ENCODE results near the gene NXN.

NXN gene

DNA sequence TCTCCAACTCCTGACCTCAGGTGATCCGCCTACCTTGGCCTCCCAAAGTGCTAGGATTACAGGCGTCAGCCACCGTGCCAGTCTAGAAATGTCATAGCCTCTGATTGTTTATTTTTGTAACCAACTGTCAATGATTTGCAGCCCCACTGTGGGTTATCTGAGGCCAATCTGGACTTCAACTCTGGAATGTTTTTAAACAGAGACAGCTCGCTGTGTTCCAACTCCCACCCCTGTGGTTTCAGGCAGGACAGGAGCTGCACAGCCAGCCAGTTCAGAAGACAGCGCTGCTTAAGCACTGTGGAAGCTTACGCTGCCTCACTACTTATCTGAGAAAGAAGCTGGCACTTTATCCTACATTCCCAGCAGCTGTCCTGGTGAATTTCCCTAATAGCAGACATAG lies 177.9 kb downstream of the NXN start:
- TF ChIP-seq, protein P1, sequence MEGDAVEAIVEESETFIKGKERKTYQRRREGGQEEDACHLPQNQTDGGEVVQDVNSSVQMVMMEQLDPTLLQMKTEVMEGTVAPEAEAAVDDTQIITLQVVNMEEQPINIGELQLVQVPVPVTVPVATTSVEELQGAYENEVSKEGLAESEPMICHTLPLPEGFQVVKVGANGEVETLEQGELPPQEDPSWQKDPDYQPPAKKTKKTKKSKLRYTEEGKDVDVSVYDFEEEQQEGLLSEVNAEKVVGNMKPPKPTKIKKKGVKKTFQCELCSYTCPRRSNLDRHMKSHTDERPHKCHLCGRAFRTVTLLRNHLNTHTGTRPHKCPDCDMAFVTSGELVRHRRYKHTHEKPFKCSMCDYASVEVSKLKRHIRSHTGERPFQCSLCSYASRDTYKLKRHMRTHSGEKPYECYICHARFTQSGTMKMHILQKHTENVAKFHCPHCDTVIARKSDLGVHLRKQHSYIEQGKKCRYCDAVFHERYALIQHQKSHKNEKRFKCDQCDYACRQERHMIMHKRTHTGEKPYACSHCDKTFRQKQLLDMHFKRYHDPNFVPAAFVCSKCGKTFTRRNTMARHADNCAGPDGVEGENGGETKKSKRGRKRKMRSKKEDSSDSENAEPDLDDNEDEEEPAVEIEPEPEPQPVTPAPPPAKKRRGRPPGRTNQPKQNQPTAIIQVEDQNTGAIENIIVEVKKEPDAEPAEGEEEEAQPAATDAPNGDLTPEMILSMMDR (IDR thresholded peaks at IDR 0.05; ENCODE audit: low read depth, low read length, poor library complexity, severe bottlenecking), result no peak
- TF ChIP-seq EZH2phosphoT487 (IDR thresholded peaks at IDR 0.05; ENCODE audit: borderline replicate concordance, low read length), result no peak
- Histone ChIP-seq H3K36me3 (ENCODE audit: control insufficient read depth, low read length) (peaks cover 3% of the 10 kb centered on the region; the same call in 1 of the 2 replicates), H3K27me3 (ENCODE audit: control insufficient read depth, low read length) (no peaks in the 10 kb centered on the region)

DNA sequence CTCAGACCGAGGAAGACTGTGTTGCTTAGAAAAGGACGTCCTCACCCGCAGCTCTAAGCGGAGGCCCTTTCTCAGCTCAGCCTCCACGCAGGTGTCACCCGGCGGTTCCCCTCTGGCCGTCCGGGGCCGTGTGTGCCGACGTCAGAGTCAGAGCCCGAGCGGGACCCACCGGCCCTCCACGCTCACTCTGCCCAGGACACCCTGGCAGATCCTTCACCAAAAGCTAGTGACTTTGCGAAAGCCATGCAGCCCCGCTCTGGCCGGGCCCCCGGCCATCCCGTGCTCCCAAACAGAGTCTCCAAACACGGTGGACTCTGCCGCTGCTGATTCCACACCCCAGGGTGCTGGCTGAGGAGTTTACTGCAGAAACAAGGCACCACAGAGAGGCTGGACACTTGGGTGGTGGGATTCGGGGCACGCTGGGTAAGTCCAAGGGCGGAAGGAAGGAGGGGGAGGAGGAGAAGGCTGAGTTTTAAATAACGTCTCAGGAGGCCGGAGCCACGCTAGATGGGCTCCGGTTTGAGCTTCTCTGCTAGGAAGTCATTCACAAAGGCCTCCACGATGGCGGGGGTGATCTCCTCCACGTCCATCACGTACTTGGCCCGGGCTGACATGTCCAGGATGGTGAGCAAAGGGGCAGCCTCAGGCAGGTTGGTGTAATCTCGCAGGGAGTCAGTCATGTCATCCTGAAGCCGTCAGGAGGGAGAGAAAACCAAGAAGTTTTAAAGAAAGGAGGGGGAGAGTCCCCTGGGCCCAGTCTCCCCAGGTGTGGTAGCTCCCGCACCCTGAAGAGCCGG lies 178.9 kb downstream of the NXN start:
- H3F3A ChIP-seq (ENCODE audit: control insufficient read depth, insufficient read depth), result no peaks in the 10 kb centered on the region
- peaks cover 31% of the 10 kb centered on the region for H3K4me1 ChIP-seq (ENCODE audit: control insufficient read depth, low read length)
- peak overlapping the region; percentile 69 for H3K4me2 ChIP-seq (ENCODE audit: low read length)
- no peaks in the 10 kb centered on the region for H3K9me3 ChIP-seq (ENCODE audit: control insufficient read depth, insufficient read depth, low read length)
- H3K27ac ChIP-seq (ENCODE audit: low read depth, low read length), result peak overlapping the region; percentile 79
- H3K9me2 ChIP-seq (replicated peaks; ENCODE audit: control insufficient read depth, low read length), result no peaks in the 10 kb centered on the region
- H3K36me3 ChIP-seq (ENCODE audit: control insufficient read depth, low read length), result peaks cover 3% of the 10 kb centered on the region
- H3K4me3 ChIP-seq (ENCODE audit: low read length), result peak overlapping the region; percentile 75
- H3K79me2 ChIP-seq (ENCODE audit: control insufficient read depth, low read length), result peaks cover 22% of the 10 kb centered on the region
- TF ChIP-seq, protein P1 (IDR thresholded peaks at IDR 0.05; ENCODE audit: low read depth, low read length, poor library complexity, severe bottlenecking), result no peak
- TF ChIP-seq EZH2phosphoT487 (IDR thresholded peaks at IDR 0.05; ENCODE audit: borderline replicate concordance, low read length), result no peak
- H4K20me1 ChIP-seq (ENCODE audit: control insufficient read depth, insufficient read depth, low read depth, low read length), result no peaks in the 10 kb centered on the region
- no peaks in the 10 kb centered on the region for H3K27me3 ChIP-seq (ENCODE audit: control insufficient read depth, low read length)

More for the DNA sequence above, 177.9 kb downstream of the NXN start:
- Histone ChIP-seq H3F3A (ENCODE audit: control insufficient read depth, insufficient read depth) (no peaks in the 10 kb centered on the region), H3K4me3 (ENCODE audit: low read length) (peak overlapping the region; percentile 75), H4K20me1 (ENCODE audit: control insufficient read depth, insufficient read depth, low read depth, low read length) (no peaks in the 10 kb centered on the region), H3K9me2 (replicated peaks; ENCODE audit: control insufficient read depth, low read length) (no peaks in the 10 kb centered on the region), H3K79me2 (ENCODE audit: control insufficient read depth, low read length) (peaks cover 22% of the 10 kb centered on the region), H3K27ac (ENCODE audit: low read depth, low read length) (peak overlapping the region; percentile 79), H3K4me2 (ENCODE audit: low read length) (peak overlapping the region; percentile 69), H3K9me3 (ENCODE audit: control insufficient read depth, insufficient read depth, low read length) (no peaks in the 10 kb centered on the region), H3K4me1 (ENCODE audit: control insufficient read depth, low read length) (peaks cover 31% of the 10 kb centered on the region)

DNA sequence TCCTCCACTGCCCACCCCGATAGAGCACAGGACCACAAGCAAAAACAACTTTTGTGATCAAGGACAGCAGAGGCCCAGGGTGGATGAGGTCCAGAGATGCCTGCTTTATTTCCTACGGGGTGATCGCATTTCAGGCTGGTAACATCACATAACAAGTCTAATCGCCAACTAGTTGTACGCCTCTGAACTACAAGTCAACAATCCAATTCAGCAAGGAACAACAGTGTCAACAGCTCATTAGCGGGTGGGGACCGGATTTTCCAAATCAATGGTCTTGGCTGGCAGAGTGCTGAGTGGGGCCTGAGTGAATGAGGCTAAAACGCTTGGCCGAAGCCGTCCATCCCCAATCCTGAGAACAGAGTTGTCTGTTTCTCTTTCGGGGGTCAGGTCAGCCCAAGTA lies 180.3 kb downstream of the NXN start:
- peaks cover 6% of the 10 kb centered on the region for H3K36me3 ChIP-seq (ENCODE audit: control insufficient read depth, low read length)
- no peaks in the 10 kb centered on the region; the same call in 1 of the 2 replicates for H3F3A ChIP-seq (ENCODE audit: control insufficient read depth, insufficient read depth)
- H3K4me2 ChIP-seq (ENCODE audit: low read length), result no peak overlapping the region
- TF ChIP-seq, protein P1 (IDR thresholded peaks at IDR 0.05; ENCODE audit: low read depth, low read length, poor library complexity, severe bottlenecking), result no peak
- TF ChIP-seq EZH2phosphoT487 (IDR thresholded peaks at IDR 0.05; ENCODE audit: borderline replicate concordance, low read length), result no peak
- no peaks in the 10 kb centered on the region for H3K9me2 ChIP-seq (replicated peaks; ENCODE audit: control insufficient read depth, low read length)
- H3K27ac ChIP-seq (ENCODE audit: low read depth, low read length), result no peak overlapping the region
- no peaks in the 10 kb centered on the region for H4K20me1 ChIP-seq (ENCODE audit: control insufficient read depth, insufficient read depth, low read depth, low read length)
- H3K4me3 ChIP-seq (ENCODE audit: low read length), result no peak overlapping the region
- no peaks in the 10 kb centered on the region for H3K27me3 ChIP-seq (ENCODE audit: control insufficient read depth, low read length)
- peaks cover 44% of the 10 kb centered on the region for H3K4me1 ChIP-seq (ENCODE audit: control insufficient read depth, low read length)
- no peaks in the 10 kb centered on the region for H3K9me3 ChIP-seq (ENCODE audit: control insufficient read depth, insufficient read depth, low read length)
- peaks cover 22% of the 10 kb centered on the region for H3K79me2 ChIP-seq (ENCODE audit: control insufficient read depth, low read length)
